Keratinocyte (primary cell): ENCODE data around the gene GPR31. TPM values are rescaled to one million over a fixed set of nuclear protein-coding genes. Genes with fewer than 3 reads are reported as not detected.

Source experiments
- DNase-seq: peaks from one replicate; pipeline ENCODE4 v3.0.0-alpha.2; 2011; ENCODE audit warnings: low read depth, missing footprints, low spot score
- FAIRE-seq: peaks from 2 replicates; lab custom pipeline; 2011; peaks lifted over from hg19 to GRCh38; lab: Jason Lieb, UNC
- H2AFZ ChIP-seq: 2 replicates; pipeline ENCODE4 v1.6.0; 2012; ENCODE audit warnings: low read length, control low read depth, inconsistent platforms; ENCODE audit not compliant: control insufficient read depth
- H3K27ac ChIP-seq: 2 replicates; pipeline ENCODE4 v1.5.1; 2011; ENCODE audit warnings: low read length; ENCODE audit not compliant: control insufficient read depth, insufficient read depth
- H3K27me3 ChIP-seq: 3 replicates; pipeline ENCODE4 v1.6.0; 2011; ENCODE audit warnings: low read length; ENCODE audit not compliant: control insufficient read depth, insufficient read depth; ENCODE audit errors: extremely low read depth
- H3K36me3 ChIP-seq, 2 experiments: 2 replicates in 1 of 2; 3 replicates in 1 of 2; pipeline ENCODE4 v1.5.1; 2011; ENCODE audit warnings: low read length in 2 of 2, mild to moderate bottlenecking in 1 of 2; ENCODE audit not compliant: control insufficient read depth in 2 of 2, insufficient read depth in 2 of 2; ENCODE audit errors: extremely low read depth in 1 of 2
- H3K4me1 ChIP-seq: 3 replicates; pipeline ENCODE4 v1.5.1; 2011; ENCODE audit warnings: low read length; ENCODE audit not compliant: control insufficient read depth, insufficient read depth; ENCODE audit errors: extremely low read depth
- H3K4me2 ChIP-seq: 3 replicates; pipeline ENCODE4 v1.6.0; 2011; ENCODE audit warnings: low read depth, low read length; ENCODE audit not compliant: control insufficient read depth, insufficient read depth; ENCODE audit errors: extremely low read depth
- H3K4me3 ChIP-seq, 3 experiments: fragments of 200-600 bp in 1 of 3; sonication (generic) in 1 of 3; 2 replicates in 2 of 3; 3 replicates in 1 of 3; pipeline ENCODE4 v1.5.1; 2011 to 2016; ENCODE audit warnings: low read length in 3 of 3, mild to moderate bottlenecking in 3 of 3, control low read depth in 2 of 3, inconsistent platforms in 1 of 3, low read depth in 1 of 3, mixed read lengths in 1 of 3, mixed run types in 1 of 3, moderate library complexity in 1 of 3; ENCODE audit not compliant: control insufficient read depth in 2 of 3, insufficient read depth in 2 of 3; ENCODE audit errors: extremely low read depth in 1 of 3
- H3K79me2 ChIP-seq: 2 replicates; pipeline ENCODE4 v1.6.0; 2012; ENCODE audit warnings: low read length; ENCODE audit not compliant: control insufficient read depth, insufficient read depth
- H3K9ac ChIP-seq: 3 replicates; pipeline ENCODE4 v1.6.0; 2011; ENCODE audit warnings: low read length; ENCODE audit not compliant: control insufficient read depth, insufficient read depth; ENCODE audit errors: extremely low read depth
- H3K9me1 ChIP-seq: 3 replicates; pipeline ENCODE4 v1.6.0; 2011; ENCODE audit warnings: low read length; ENCODE audit not compliant: control insufficient read depth, insufficient read depth; ENCODE audit errors: extremely low read depth
- H3K9me3 ChIP-seq: 2 replicates; pipeline ENCODE4 v1.5.1; 2012; ENCODE audit warnings: low read depth, low read length; ENCODE audit not compliant: control insufficient read depth
- H4K20me1 ChIP-seq: 3 replicates; pipeline ENCODE4 v1.6.0; 2011; ENCODE audit warnings: low read length; ENCODE audit not compliant: control insufficient read depth, insufficient read depth; ENCODE audit errors: extremely low read depth
- EZH2 ChIP-seq: IDR thresholded peaks from one replicate; pipeline ENCODE4 v1.6.1; 2012; ENCODE audit warnings: inconsistent platforms, mild to moderate bottlenecking, low read length, moderate library complexity
- dilution Hi-C: fragments of 300-500 bp; cut with MboI; formaldehyde crosslinking; loops from one replicate; pipeline ENCODE4 v1.7.0; 2020; ENCODE audit warnings: low sequenced_read_pairs; ENCODE audit not compliant: extremely low pct_ligation_motif_present
- polyA plus RNA-seq, 5 experiments: library from polyadenylated mRNA; depleted of rRNA in 3 of 5; stranded (reverse) in 3 of 5; stranded (forward) in 1 of 5; unstranded in 1 of 5; fragments of >200 nt; gene quantifications; 1 replicate in 1 of 5; 2 replicates in 3 of 5; 3 replicates in 1 of 5; pipeline versions ENCODE4 v1.2.1 to v1.2.3, GENCODE V29; 2011 to 2012; ENCODE audit warnings: missing spikeins in 2 of 5, low read depth in 1 of 5, low replicate concordance in 1 of 5
- TF ChIP-seq, protein P1 (sequence below), 3 experiments: IDR thresholded peaks in 1 of 3; conservative IDR thresholded peaks in 1 of 3; optimal IDR thresholded peaks in 1 of 3; 2 replicates in 2 of 3; 3 replicates in 1 of 3; pipeline versions ENCODE3 to v1.5.1; 2011; ENCODE audit warnings: low read length in 3 of 3, mild to moderate bottlenecking in 3 of 3, moderate library complexity in 2 of 3, control low read depth in 1 of 3, inconsistent platforms in 1 of 3; ENCODE audit not compliant: insufficient read depth in 2 of 3; ENCODE audit errors: extremely low read depth in 1 of 3

The GPR31 gene
- polyA plus RNA-seq, 1 donor (not counting 4 experiments of a cell fraction or from before 2014, with no cell fraction given) = not detected

DNA sequence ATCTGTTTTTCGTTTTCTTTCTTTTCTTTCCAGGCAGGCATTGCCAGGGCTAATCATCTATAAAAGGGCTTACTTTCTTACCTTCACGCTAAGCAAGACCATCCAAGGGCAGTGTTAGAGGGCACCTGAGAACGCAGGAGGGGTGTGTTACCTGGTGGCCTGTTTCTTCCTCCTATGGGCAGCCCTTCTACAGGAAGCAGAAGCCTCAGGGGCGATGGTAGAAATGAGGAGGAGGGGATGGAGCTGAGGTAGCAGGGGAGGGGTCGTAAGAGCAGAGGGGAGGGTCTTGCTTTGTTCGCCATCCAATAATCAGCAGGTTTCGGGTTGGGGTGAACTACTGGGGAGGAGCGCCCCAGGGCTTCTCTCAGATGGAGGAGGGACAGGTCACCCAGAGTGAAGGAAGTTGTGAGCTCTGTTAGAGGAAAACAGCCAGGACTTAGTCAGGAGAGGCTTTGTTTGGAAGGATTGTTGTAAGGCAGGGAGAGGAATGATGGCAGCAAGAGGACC lies 36.4 kb downstream of the GPR31 start:
- Histone ChIP-seq H2AFZ (no peak overlapping the region), H3K9me1 (no peaks in the 10 kb centered on the region), H3K4me1 (no peaks in the 10 kb centered on the region), H3K4me2 (no peak overlapping the region), H3K9ac (no peak overlapping the region), H3K9me3 (no peaks in the 10 kb centered on the region), H3K36me3 (no peaks in the 10 kb centered on the region), H3K27me3 (peaks cover 7% of the 10 kb centered on the region), H3K79me2 (no peaks in the 10 kb centered on the region), H3K4me3 (no peak overlapping the region), H3K27ac (no peak overlapping the region), H4K20me1 (no peaks in the 10 kb centered on the region)
- dilution Hi-C loops = no loop called here
- TF ChIP-seq EZH2 = no peak
- TF ChIP-seq, protein P1, sequence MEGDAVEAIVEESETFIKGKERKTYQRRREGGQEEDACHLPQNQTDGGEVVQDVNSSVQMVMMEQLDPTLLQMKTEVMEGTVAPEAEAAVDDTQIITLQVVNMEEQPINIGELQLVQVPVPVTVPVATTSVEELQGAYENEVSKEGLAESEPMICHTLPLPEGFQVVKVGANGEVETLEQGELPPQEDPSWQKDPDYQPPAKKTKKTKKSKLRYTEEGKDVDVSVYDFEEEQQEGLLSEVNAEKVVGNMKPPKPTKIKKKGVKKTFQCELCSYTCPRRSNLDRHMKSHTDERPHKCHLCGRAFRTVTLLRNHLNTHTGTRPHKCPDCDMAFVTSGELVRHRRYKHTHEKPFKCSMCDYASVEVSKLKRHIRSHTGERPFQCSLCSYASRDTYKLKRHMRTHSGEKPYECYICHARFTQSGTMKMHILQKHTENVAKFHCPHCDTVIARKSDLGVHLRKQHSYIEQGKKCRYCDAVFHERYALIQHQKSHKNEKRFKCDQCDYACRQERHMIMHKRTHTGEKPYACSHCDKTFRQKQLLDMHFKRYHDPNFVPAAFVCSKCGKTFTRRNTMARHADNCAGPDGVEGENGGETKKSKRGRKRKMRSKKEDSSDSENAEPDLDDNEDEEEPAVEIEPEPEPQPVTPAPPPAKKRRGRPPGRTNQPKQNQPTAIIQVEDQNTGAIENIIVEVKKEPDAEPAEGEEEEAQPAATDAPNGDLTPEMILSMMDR (optimal IDR thresholded peaks at IDR 0.05 in 1 of 3, IDR thresholded peaks at IDR 0.05 in 1 of 3, conservative IDR thresholded peaks at IDR 0.05 in 1 of 3; ENCODE audit: extremely low read depth in 1 of 3, insufficient read depth in 2 of 3, low read length in 3 of 3) = no peak
- DNase-seq = no peak
- no peak for FAIRE-seq

DNA sequence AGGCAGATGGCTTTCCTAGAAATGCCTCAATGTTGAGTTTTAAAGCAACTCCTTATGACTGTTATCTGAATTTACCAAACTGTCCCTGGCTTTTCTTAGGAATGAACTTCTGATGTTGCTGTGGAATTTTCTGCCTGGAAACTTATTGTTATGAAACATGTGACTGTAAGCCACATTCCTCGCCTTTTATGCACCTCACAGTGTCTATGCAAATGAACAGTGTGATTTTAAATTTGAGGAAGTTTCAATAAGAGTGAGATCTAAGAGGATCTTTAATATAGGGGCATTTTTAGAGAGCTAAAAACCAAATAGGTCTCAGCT lies 37.2 kb downstream of the GPR31 start:
- Histone ChIP-seq H3K36me3 (no peaks in the 10 kb centered on the region), H3K9me1 (no peaks in the 10 kb centered on the region), H3K4me2 (no peak overlapping the region), H3K9ac (no peak overlapping the region), H3K4me3 (no peak overlapping the region), H4K20me1 (no peaks in the 10 kb centered on the region), H3K27ac (no peak overlapping the region), H3K79me2 (no peaks in the 10 kb centered on the region), H3K4me1 (no peaks in the 10 kb centered on the region), H3K9me3 (no peaks in the 10 kb centered on the region), H3K27me3 (peaks cover 13% of the 10 kb centered on the region), H2AFZ (no peak overlapping the region)
- TF ChIP-seq, protein P1 (optimal IDR thresholded peaks at IDR 0.05 in 1 of 3, IDR thresholded peaks at IDR 0.05 in 1 of 3, conservative IDR thresholded peaks at IDR 0.05 in 1 of 3; ENCODE audit: extremely low read depth in 1 of 3, insufficient read depth in 2 of 3, low read length in 3 of 3) = no peak
- TF ChIP-seq EZH2 = no peak
- FAIRE-seq (no peak), DNase-seq (no peak)
- dilution Hi-C loops = no loop called here
